Measurements from ENCODE around the gene GSTP1.

Gene GSTP1

DNA sequence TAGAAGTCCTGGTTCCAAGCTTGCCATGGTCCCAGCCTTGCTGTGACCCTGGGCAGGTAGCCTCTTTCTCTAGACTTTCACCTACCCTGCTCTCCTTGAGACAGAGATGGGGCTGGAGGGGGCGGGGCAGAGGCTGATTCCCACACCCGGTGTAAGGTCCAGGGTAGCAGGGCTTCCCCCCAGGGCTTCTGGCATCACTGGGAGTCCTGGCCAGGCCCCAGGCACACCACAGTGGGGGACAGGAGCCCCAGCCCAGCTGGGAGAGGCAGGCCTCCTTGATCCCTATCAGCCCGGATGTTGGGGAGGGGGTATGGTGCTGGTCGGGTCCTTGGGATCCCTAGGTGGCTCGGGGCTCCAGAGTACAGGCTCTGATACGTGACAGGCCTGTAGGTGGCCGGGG lies 47.8 kb downstream of the GSTP1 start:
- no peak for DNase-seq (ENCODE audit: low read depth)

DNA sequence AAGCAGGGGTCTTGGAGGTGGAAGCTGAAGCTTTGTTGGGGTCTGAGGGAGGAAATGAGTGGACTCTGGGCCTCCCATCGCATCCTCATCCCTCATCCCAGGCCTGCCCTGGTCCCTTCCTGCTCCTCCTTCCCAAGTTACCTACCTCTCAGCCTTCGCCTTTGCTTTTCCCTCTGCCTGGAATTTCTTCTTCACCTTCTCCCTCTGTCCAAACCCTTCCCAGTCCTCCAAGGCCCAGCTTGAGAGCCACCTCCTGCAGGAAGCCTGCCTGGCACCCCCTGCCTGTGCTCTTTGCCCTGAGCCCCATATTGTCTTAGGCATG lies 48.2 kb downstream of the GSTP1 start:
- DNase-seq (ENCODE audit: low read depth), result no peak

DNA sequence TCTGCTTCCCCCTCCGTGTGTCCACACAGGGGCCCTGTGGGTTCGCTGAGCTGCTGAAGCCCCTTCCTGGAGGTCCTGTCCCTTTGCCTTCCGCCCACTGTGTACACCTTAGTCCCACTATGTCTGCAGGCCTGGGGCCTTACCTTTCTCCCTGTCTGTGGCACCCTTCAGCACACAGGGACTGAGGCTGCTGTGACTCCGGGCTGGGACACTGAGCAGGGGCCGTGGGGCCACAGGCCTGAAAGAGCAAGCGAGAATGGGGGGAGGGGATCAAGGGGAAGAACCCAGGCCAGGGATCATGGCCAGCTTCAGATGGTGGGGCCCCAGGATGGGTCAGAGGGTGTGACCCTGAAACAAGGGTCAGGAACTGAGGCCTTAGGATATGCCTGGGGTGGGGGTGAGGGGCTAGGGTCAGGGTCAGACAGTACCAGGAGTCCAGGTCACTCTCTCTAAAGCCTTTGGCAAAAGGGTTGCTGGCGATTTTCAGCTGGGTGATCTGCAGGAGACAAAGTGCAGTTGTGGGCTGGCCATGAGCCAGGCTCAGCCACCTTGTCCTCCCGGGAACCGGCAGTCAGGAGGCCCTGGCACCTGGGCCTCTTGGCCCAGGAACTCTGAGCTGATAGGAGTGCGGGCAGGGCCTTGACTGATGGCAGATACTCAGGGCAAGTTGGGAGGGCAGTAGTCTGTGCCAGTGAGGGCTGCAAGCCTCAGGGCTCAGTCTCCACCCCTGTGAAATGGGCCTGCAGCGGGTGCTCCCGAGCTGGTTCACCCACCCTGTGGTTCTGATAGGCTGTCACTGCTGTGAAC lies 48.8 kb downstream of the GSTP1 start:
- no peak for DNase-seq (ENCODE audit: low read depth)

DNA sequence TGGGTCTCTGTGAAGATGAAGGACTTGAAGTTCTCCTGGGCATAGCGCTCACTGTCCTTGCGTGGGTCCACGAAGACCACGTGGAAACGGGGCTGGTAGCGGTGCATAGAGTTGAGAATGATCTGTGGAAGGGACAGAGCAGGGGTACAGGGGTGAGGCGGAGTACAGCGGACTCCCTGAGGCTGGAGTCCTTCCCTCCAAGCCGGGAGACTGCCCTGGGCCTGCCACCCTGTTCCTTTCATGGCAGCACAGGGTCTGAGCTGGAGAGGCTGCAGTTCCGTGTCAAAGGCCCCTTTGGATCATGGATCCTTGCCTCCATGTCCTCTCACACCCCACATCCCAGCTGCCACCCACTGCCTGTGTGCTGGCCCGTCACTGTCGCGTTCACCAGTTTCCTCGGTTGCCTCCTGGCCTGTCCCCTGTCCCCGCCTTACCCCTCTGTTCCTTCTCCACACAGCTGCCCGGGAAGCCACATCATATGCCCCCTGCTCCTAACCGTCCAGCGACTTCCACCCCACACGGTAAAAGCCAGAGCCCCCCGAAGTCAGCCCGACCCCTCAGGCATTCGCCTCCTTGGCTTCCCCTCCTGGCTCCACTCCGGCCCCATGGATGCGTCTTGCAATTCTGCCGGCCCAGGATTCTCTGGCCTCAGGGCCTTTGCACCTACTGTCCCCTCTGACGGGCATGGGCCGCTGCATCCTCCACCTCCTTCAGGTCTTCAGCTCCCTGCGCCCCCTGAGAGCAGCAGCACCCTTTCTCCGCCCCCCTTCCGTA lies 49.6 kb downstream of the GSTP1 start:
- no peak for DNase-seq (ENCODE audit: low read depth)

DNA sequence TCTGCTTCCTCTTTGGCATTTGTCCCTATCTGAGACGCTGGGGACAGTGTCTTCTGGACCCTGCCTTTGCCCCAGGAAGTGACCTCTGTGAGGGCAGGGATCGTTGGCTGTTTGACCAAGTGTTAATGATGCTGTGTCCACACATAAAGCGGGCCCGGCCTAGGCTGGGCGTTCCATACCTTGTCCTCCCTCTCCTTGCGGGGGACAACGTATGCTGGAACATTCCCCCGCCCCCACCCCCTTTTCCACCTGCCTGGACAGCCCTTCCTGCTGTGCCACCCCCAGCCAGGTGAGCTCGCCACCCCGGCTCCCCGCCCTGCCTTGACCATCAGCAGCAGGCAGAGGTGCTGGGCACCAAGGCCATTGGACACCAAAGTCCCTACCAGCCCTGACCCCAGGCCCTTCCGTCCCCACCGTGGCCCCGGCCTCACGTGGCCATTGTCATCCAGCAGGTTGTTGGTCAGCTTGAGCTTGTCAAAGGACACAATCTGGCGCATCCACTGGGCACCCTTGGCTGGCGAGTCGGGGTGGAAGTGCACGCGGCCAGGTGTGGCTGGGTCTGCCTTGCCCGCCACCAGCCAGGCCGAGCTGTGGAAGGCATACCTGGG lies 50.2 kb downstream of the GSTP1 start:
- DNase-seq (ENCODE audit: low read depth), result no peak

DNA sequence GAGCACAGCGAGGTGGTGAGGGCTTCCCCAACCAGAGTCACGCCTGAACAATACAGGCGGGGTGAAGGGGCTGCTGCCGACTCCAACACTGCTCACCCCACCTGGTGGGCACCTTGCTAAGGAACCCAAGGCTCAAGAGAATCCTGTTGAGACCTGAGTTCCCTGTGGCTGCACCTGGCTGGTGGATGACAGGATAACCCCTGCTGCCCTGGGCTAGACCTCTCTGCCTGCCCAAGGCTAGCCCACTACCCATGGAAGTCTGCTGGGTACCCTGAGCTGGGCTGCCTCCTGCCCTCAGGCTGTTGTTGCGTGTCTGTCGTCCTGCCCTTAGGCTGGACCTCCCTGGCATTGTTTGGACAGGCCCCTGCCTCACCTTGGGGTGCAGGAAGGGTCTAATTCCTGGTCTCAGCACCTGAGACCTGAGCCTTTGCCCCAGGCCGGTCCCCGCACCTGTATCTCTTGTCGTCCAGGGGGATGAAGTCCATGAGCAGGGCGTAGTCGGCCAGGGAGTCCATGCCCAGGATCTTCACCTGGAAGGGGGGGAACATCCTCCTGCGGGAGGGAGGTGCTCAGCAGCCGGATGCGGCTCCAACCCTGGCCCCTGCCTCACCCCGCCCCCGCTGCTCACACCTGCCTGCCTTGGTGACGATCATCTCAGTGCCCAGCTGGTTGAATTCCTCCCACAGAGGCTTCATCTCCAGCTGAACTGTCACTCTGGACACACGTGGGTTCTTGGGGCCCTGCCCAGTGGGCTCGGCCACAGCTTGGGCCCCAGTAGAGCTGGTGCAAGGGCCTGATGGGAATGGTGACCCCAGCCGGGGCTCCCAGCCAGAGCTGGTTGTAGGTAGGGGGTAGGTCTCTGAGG lies 51.0 kb downstream of the GSTP1 start:
- no peak for DNase-seq (ENCODE audit: low read depth)

DNA sequence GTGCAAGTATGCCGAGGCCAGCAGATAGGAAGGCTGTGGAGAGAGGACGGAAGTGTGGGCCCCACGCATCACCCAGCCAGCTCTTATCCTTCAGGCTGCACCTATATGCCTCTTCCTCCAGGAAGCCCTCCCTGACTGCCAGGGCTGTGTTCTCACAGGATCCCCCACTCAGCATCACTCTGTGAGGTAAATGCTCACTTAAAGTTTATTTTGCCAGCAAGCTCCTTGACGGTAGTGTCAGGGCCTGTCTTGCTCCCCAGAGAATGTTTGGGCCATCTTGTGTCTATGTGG lies 51.6 kb downstream of the GSTP1 start:
- no peak for DNase-seq (ENCODE audit: low read depth)
